Liver (tissue), 10 donors: ENCODE measurements around the gene DGCR2. TPM values are rescaled to one million over a fixed set of nuclear protein-coding genes. Genes with fewer than 3 reads are reported as not detected.
"Not testable (repeated sequence)": the region's sequence is repeated elsewhere in the genome, so short reads cannot be mapped to it uniquely, and the experiment has no call there.

Experiments
- DNase-seq: peaks from one replicate; pipeline ENCODE4 v3.0.0-alpha.2; 2017; ENCODE audit warnings: low spot score
- H3K27ac ChIP-seq, 2 donors: one replicate each; pipeline ENCODE4 v1.7.0; 2013; ENCODE audit warnings: inconsistent platforms in 2 of 2, low read length in 2 of 2, control low read depth in 1 of 2, low read depth in 1 of 2, mild to moderate bottlenecking in 1 of 2
- H3K27me3 ChIP-seq, 4 donors: one replicate each; pipeline versions ENCODE4 v1.6.1 to v1.7.0; 2013; ENCODE audit warnings: low read length in 3 of 4, inconsistent platforms in 1 of 4, mild to moderate bottlenecking in 1 of 4, moderate library complexity in 1 of 4; ENCODE audit not compliant: control insufficient read depth in 4 of 4, insufficient read depth in 4 of 4
- H3K36me3 ChIP-seq, 4 donors: one replicate each; pipeline versions ENCODE4 v1.6.1 to v1.7.0; 2013; ENCODE audit warnings: low read length in 3 of 4, mild to moderate bottlenecking in 3 of 4, low read depth in 1 of 4, moderate library complexity in 1 of 4; ENCODE audit not compliant: control insufficient read depth in 4 of 4, insufficient read depth in 3 of 4
- H3K4me1 ChIP-seq, 4 donors: one replicate each; pipeline versions ENCODE4 v1.6.1 to v1.7.0; 2013; ENCODE audit warnings: low read length in 3 of 4, mild to moderate bottlenecking in 3 of 4, moderate library complexity in 1 of 4; ENCODE audit not compliant: control insufficient read depth in 4 of 4, insufficient read depth in 4 of 4
- H3K4me3 ChIP-seq, 3 donors: one replicate each; pipeline versions ENCODE4 v1.6.1 to v1.7.0; 2013; ENCODE audit warnings: low read length in 3 of 3, control low read depth in 1 of 3, low read depth in 1 of 3, mild to moderate bottlenecking in 1 of 3
- H3K9ac ChIP-seq, 2 donors: one replicate each; pipeline ENCODE4 v1.7.0; 2013; ENCODE audit warnings: low read length in 2 of 2, mild to moderate bottlenecking in 2 of 2, moderate library complexity in 2 of 2, control low read depth in 1 of 2, low read depth in 1 of 2
- H3K9me3 ChIP-seq, 4 donors: one replicate each; pipeline versions ENCODE4 v1.6.1 to v1.7.0; 2013; ENCODE audit warnings: low read length in 3 of 4; ENCODE audit not compliant: control insufficient read depth in 4 of 4
- CTCF ChIP-seq: fragments of 150-350 bp; IDR thresholded peaks from 2 replicates; pipeline ENCODE4 v1.5.1; 2017; ENCODE audit warnings: improper control_type of control experiment, low read depth, low read length; ENCODE audit not compliant: missing input control
- HNF4G ChIP-seq: IDR thresholded peaks from 2 replicates; pipeline ENCODE4 v1.6.1; 2016; ENCODE audit warnings: antibody characterized with exemption
- MAX ChIP-seq: IDR thresholded peaks from 2 replicates; pipeline ENCODE4 v1.6.1; 2016; ENCODE audit warnings: antibody characterized with exemption
- RAD21 ChIP-seq, 2 donors: IDR thresholded peaks; 2 replicates each; pipeline ENCODE4 v1.6.1; 2016; ENCODE audit warnings: antibody characterized with exemption in 2 of 2, mild to moderate bottlenecking in 2 of 2
- WGBS: extraction: QIAGEN DNeasy Blood & Tissue Kit; methylation state at CpG from one replicate; pipeline ENCODE4 v1.1.7; 2013; 5-methylcytosine and 5-hydroxymethylcytosine counted together
- polyA plus RNA-seq, 2 donors: library from polyadenylated mRNA; stranded (reverse) in 1 of 2; unstranded in 1 of 2; fragments of 200-250 nt in 1 of 2; fragments of >200 nt in 1 of 2; fragmentation: Nextera tagmentation in 1 of 2; extraction: Ambion mirVana in 1 of 2; gene quantifications; one replicate each; pipeline versions ENCODE4 v1.2.1 to v1.2.3, GENCODE V29; 2013 to 2015
- small RNA-seq: library from RNA; depleted of rRNA; stranded (forward); fragments of <200 nt; gene quantifications from one replicate; pipeline ENCODE3, GENCODE V24; 2014
- total RNA-seq, 2 donors: library from RNA; depleted of rRNA; stranded (reverse); fragments of >200 nt; gene quantifications; one replicate each; pipeline ENCODE4 v1.2.3, GENCODE V29; 2014
- donor health status: healthy.
- donor health status: healthy.
- donor health status: healthy.
- donor health status: healthy.
- donor health status: healthy.

Gene DGCR2
- total and polyA plus RNA-seq, 4 donors: 11.2 to 30.0 (median 21.1) TPM

- Histone ChIP-seq H3K36me3 (no peaks in the 10 kb centered on the region), H3K9me3 (no peaks in the 10 kb centered on the region), H3K27ac (no peak overlapping the region), H3K9ac (no peak overlapping the region), H3K4me3 (no peak overlapping the region), H3K4me1 (no peaks in the 10 kb centered on the region), H3K27me3 (no peaks in the 10 kb centered on the region)
- no peak for DNase-seq
- TF ChIP-seq MAX (no peak), HNF4G (no peak), RAD21 (IDR thresholded peaks at IDR 0.05) (peak; percentile 73), CTCF (peak; percentile 57)
- WGBS: 21% methylated on average over 13 of the region's 13 CpGs
These were observed 134.4 kb downstream of the DGCR2 start for GRCh38 chr22:18987765-18988164.

- not testable (repeated sequence) for H3K27me3 ChIP-seq, H3K4me3 ChIP-seq, DNase-seq, H3K36me3 ChIP-seq, H3K27ac ChIP-seq, H3K9ac ChIP-seq, H3K9me3 ChIP-seq, H3K4me1 ChIP-seq
- 86% methylated on average over 5 of the region's 5 CpGs for WGBS
These were observed 135.1 kb downstream of the DGCR2 start for GRCh38 chr22:18987114-18987513.

Small RNAs within 50 kb of the gene (small RNA-seq; reads per million reads assigned to genes)
- gene RF00019: not detected

Other genes starting within 250 kb of the DGCR2 start
- 1 to 10 TPM in 1 of 2 donors, under 1 TPM in 1; 0.92 to 1.0 TPM for gene DGCR6, start 216.1 kb downstream of the DGCR2 start, total RNA-seq
- gene DGCR6, start 216.1 kb downstream of the DGCR2 start, polyA plus RNA-seq: 1 to 10 TPM; 1.3 to 1.5 TPM
- 1 to 10 TPM in 1 of 2 donors, not detected in 1; 4.1 TPM for gene PRODH, start 186.1 kb downstream of the DGCR2 start, total RNA-seq
- 1 to 10 TPM; 1.2 to 1.6 TPM for gene PRODH, start 186.1 kb downstream of the DGCR2 start, polyA plus RNA-seq
- gene TSSK2, start 8.9 kb upstream of the DGCR2 start, total RNA-seq: under 1 TPM in 1 of 2 donors, not detected in 1; 0.08 TPM
- not detected for gene TSSK2, start 8.9 kb upstream of the DGCR2 start, polyA plus RNA-seq
- gene ESS2, start 22.2 kb upstream of the DGCR2 start, total RNA-seq: 1 to 10 TPM; 2.2 to 5.6 TPM
- 1 to 10 TPM; 2.8 to 5.7 TPM for gene ESS2, start 22.2 kb upstream of the DGCR2 start, polyA plus RNA-seq
- gene GSC2, start 27.9 kb upstream of the DGCR2 start, total RNA-seq: not detected
- not detected for gene GSC2, start 27.9 kb upstream of the DGCR2 start, polyA plus RNA-seq
- 10 to 100 TPM; 59.5 to 76.1 TPM for gene SLC25A1, start 56.3 kb upstream of the DGCR2 start, total RNA-seq
- 10 to 100 TPM; 71.6 to 78.3 TPM for gene SLC25A1, start 56.3 kb upstream of the DGCR2 start, polyA plus RNA-seq
- 1 to 10 TPM; 2.7 to 4.8 TPM for gene CLTCL1, start 169.3 kb upstream of the DGCR2 start, total RNA-seq
- gene CLTCL1, start 169.3 kb upstream of the DGCR2 start, polyA plus RNA-seq: 1 to 10 TPM; 2.0 to 2.4 TPM